SJCRH30 (cell line): Measurements from ENCODE around the gene HOXA5. TPM values are rescaled to one million over a fixed set of nuclear protein-coding genes. Genes with fewer than 3 reads are reported as not detected.
A peak's percentile ranks its signal among the peaks of the same experiment; 100 is the strongest.

Experiments used
- DNase-seq, 2 experiments: peaks; one replicate each; pipeline ENCODE4 v3.0.0-alpha.2; 2015 to 2020
- H3K27ac ChIP-seq: fragments of 250-450 bp; sonication (Bioruptor Pico); 2 replicates; pipeline ENCODE4 v1.5.1; 2020; ENCODE audit warnings: mild to moderate bottlenecking, moderate library complexity
- H3K27me3 ChIP-seq: fragments of 250-450 bp; sonication (Bioruptor Pico); 2 replicates; pipeline ENCODE4 v1.5.1; 2020; ENCODE audit warnings: mild to moderate bottlenecking, moderate library complexity
- H3K36me3 ChIP-seq: fragments of 250-450 bp; sonication (Bioruptor Pico); 2 replicates; pipeline ENCODE4 v1.5.1; 2020; ENCODE audit warnings: mild to moderate bottlenecking, moderate library complexity
- H3K4me1 ChIP-seq: fragments of 250-450 bp; sonication (Bioruptor Pico); 2 replicates; pipeline ENCODE4 v1.5.1; 2020; ENCODE audit warnings: mild to moderate bottlenecking, moderate library complexity
- H3K4me3 ChIP-seq: fragments of 250-450 bp; sonication (Bioruptor Pico); 2 replicates; pipeline ENCODE4 v1.5.1; 2020; ENCODE audit warnings: mild to moderate bottlenecking, moderate library complexity
- H3K9me3 ChIP-seq: fragments of 250-450 bp; sonication (Bioruptor Pico); replicated peaks from 2 replicates; pipeline ENCODE4 v1.5.1; 2020; ENCODE audit warnings: mild to moderate bottlenecking, moderate library complexity
- total RNA-seq: library from RNA; depleted of rRNA; stranded (reverse); fragments of >200 nt; shearing (Covaris generic); gene quantifications from 2 replicates; pipeline ENCODE4 v1.2.3, GENCODE V29; 2014

Gene HOXA5
- total RNA-seq, 1 experiment from 2014 or later, result 10.4 TPM

GRCh38 chr7:27161214-27161720, 17.8 kb upstream of the HOXA5 start:
- Histone ChIP-seq H3K4me1 (peaks cover 3% of the 10 kb centered on the region; the same call in 1 of the 2 replicates), H3K27ac (peak overlapping the region; percentile 95), H3K27me3 (no peaks in the 10 kb centered on the region), H3K4me3 (peak overlapping the region; percentile 77), H3K36me3 (no peaks in the 10 kb centered on the region), H3K9me3 (no peaks in the 10 kb centered on the region)
- no peak for DNase-seq

- Histone ChIP-seq H3K9me3 (no peaks in the 10 kb centered on the region), H3K4me1 (peaks cover 3% of the 10 kb centered on the region; the same call in 1 of the 2 replicates), H3K27ac (peak overlapping the region; percentile 95), H3K36me3 (no peaks in the 10 kb centered on the region), H3K27me3 (no peaks in the 10 kb centered on the region), H3K4me3 (peak overlapping the region; percentile 77)
- DNase-seq, result peak; percentile 92 to 95
Measured at GRCh38 chr7:27160546-27161213, 17.2 kb upstream of the HOXA5 start.

- H3K27me3 ChIP-seq, result no peaks in the 10 kb centered on the region
- peak overlapping the region; percentile 95 for H3K27ac ChIP-seq
- peaks cover 3% of the 10 kb centered on the region; the same call in 1 of the 2 replicates for H3K4me1 ChIP-seq
Measured at GRCh38 chr7:27160145-27160545, 16.7 kb upstream of the HOXA5 start.

GRCh38 chr7:27159266-27160144, 16.0 kb upstream of the HOXA5 start:
- Histone ChIP-seq H3K4me3 (no peak overlapping the region), H3K36me3 (no peaks in the 10 kb centered on the region), H3K27me3 (no peaks in the 10 kb centered on the region), H3K4me1 (peaks cover 3% of the 10 kb centered on the region; the same call in 1 of the 2 replicates), H3K9me3 (no peaks in the 10 kb centered on the region), H3K27ac (peak overlapping the region; percentile 95; the same call in 1 of the 2 replicates)
- DNase-seq, result no peak

More at GRCh38 chr7:27160145-27160545, 16.7 kb upstream of the HOXA5 start:
- peak overlapping the region; percentile 77 for H3K4me3 ChIP-seq
- H3K36me3 ChIP-seq, result no peaks in the 10 kb centered on the region
- no peaks in the 10 kb centered on the region for H3K9me3 ChIP-seq
- DNase-seq, result no peak

- Histone ChIP-seq H3K4me1 (peaks cover 3% of the 10 kb centered on the region; the same call in 1 of the 2 replicates), H3K27me3 (no peaks in the 10 kb centered on the region), H3K9me3 (no peaks in the 10 kb centered on the region), H3K27ac (no peak overlapping the region), H3K4me3 (no peak overlapping the region), H3K36me3 (no peaks in the 10 kb centered on the region)
- no peak for DNase-seq
Measured at GRCh38 chr7:27158436-27159265, 15.2 kb upstream of the HOXA5 start.

- no peak for DNase-seq
- no peaks in the 10 kb centered on the region for H3K36me3 ChIP-seq
- H3K9me3 ChIP-seq, result no peaks in the 10 kb centered on the region
- H3K27me3 ChIP-seq, result no peaks in the 10 kb centered on the region
- no peak overlapping the region for H3K4me3 ChIP-seq
- H3K4me1 ChIP-seq, result peaks cover 3% of the 10 kb centered on the region; the same call in 1 of the 2 replicates
- no peak overlapping the region for H3K27ac ChIP-seq
Measured at GRCh38 chr7:27157702-27158431, 14.4 kb upstream of the HOXA5 start.

GRCh38 chr7:27156916-27157701, 13.6 kb upstream of the HOXA5 start:
- no peaks in the 10 kb centered on the region for H3K27me3 ChIP-seq
- peak overlapping the region; percentile 82 for H3K4me3 ChIP-seq
- peaks cover 3% of the 10 kb centered on the region; the same call in 1 of the 2 replicates for H3K4me1 ChIP-seq
- peak overlapping the region; percentile 80 for H3K27ac ChIP-seq
- no peaks in the 10 kb centered on the region for H3K9me3 ChIP-seq
- no peak for DNase-seq
- no peaks in the 10 kb centered on the region for H3K36me3 ChIP-seq

- H3K27ac ChIP-seq, result peak within 1 kb of the TSS; percentile 80
- no peaks in the 10 kb centered on the region for H3K27me3 ChIP-seq
- H3K4me3 ChIP-seq, result peak within 1 kb of the TSS; percentile 82
- H3K4me1 ChIP-seq, result peaks cover 3% of the 10 kb centered on the region; the same call in 1 of the 2 replicates
- peak; percentile 90 to 92 for DNase-seq
- H3K9me3 ChIP-seq, result no peaks in the 10 kb centered on the region
- H3K36me3 ChIP-seq, result no peaks in the 10 kb centered on the region
Measured at GRCh38 chr7:27156508-27156898, 13.0 kb upstream of the HOXA5 start, which contains the start of gene HOXA7. HOXA7 (minus strand) TSS chr7:27156675; CDS start chr7:27156545, 130 bp downstream.

GRCh38 chr7:27155816-27156507, 12.5 kb upstream of the HOXA5 start:
- Histone ChIP-seq H3K36me3 (no peaks in the 10 kb centered on the region), H3K9me3 (no peaks in the 10 kb centered on the region), H3K4me1 (peaks cover 3% of the 10 kb centered on the region; the same call in 1 of the 2 replicates), H3K27ac (peak overlapping the region; percentile 80), H3K4me3 (peak overlapping the region; percentile 82), H3K27me3 (no peaks in the 10 kb centered on the region)
- DNase-seq, result peak; percentile 51 to 60

GRCh38 chr7:27154901-27155815, 11.7 kb upstream of the HOXA5 start:
- H3K4me3 ChIP-seq, result peak overlapping the region; percentile 82
- H3K27me3 ChIP-seq, result no peaks in the 10 kb centered on the region
- no peaks in the 10 kb centered on the region for H3K36me3 ChIP-seq
- DNase-seq, result no peak
- H3K9me3 ChIP-seq, result no peaks in the 10 kb centered on the region
- peak overlapping the region; percentile 80 for H3K27ac ChIP-seq
- peaks cover 3% of the 10 kb centered on the region; the same call in 1 of the 2 replicates for H3K4me1 ChIP-seq

- no peak for DNase-seq
- Histone ChIP-seq H3K36me3 (no peaks in the 10 kb centered on the region), H3K4me1 (peaks cover 3% of the 10 kb centered on the region; the same call in 1 of the 2 replicates), H3K27me3 (no peaks in the 10 kb centered on the region), H3K9me3 (no peaks in the 10 kb centered on the region), H3K4me3 (no peak overlapping the region), H3K27ac (no peak overlapping the region)
Measured at GRCh38 chr7:27154369-27154768, 10.9 kb upstream of the HOXA5 start.

GRCh38 chr7:27153526-27153925, 10.0 kb upstream of the HOXA5 start:
- Histone ChIP-seq H3K4me1 (peaks cover 3% of the 10 kb centered on the region; the same call in 1 of the 2 replicates), H3K4me3 (no peak overlapping the region), H3K27me3 (no peaks in the 10 kb centered on the region), H3K9me3 (no peaks in the 10 kb centered on the region), H3K27ac (no peak overlapping the region), H3K36me3 (no peaks in the 10 kb centered on the region)
- DNase-seq, result no peak
